IMR-90 (cell line): Measurements from ENCODE around the gene S1PR2. TPM values are rescaled to one million over a fixed set of nuclear protein-coding genes. Genes with fewer than 3 reads are reported as not detected.

ENCODE experiments used
- ATAC-seq: fragments of 200-7000 bp; cut with Tn5 transposase; 2 replicates; pipeline ENCODE4 v1.9.1; 2020; ENCODE audit warnings: low read depth, mild to moderate bottlenecking, moderate library complexity
- BruUV-seq: library from RNA; stranded (reverse); fragments of 400-500 nt; replicated peaks from 2 replicates; lab custom pipeline; 2021; lab: Mats Ljungman, UMichigan
- CTCF ChIA-PET: fragments of 300-600 bp; formaldehyde crosslinking; extraction: SDS; loops from one replicate; lab custom pipeline; 2021; ENCODE audit warnings: antibody characterized with exemption; lab: Yijun Ruan, JAX
- POLR2A ChIA-PET: fragments of 300-600 bp; sonication (Branson Sonifier 250); formaldehyde crosslinking; loops from one replicate; lab custom pipeline; 2022; ENCODE audit warnings: antibody characterized with exemption; ENCODE audit not compliant: unreplicated experiment; lab: Charles Lee
- DNase-seq: peaks from one replicate; pipeline ENCODE4 v3.0.0; 2013
- H2AFZ ChIP-seq: replicated peaks from 2 replicates; pipeline ENCODE3; 2013; ENCODE audit warnings: low read length, mild to moderate bottlenecking; ENCODE audit not compliant: poor library complexity
- H2AK5ac ChIP-seq: 2 replicates; pipeline ENCODE4 v1.6.1; 2013; ENCODE audit warnings: low read depth, low read length, inconsistent platforms
- H2AK9ac ChIP-seq: replicated peaks from 2 replicates; pipeline ENCODE3; 2013; ENCODE audit warnings: mild to moderate bottlenecking, low read depth, low read length, moderate library complexity; ENCODE audit not compliant: poor library complexity
- H2BK120ac ChIP-seq: 2 replicates; pipeline ENCODE4 v1.6.1; 2013; ENCODE audit warnings: low read depth, low read length, inconsistent platforms
- H2BK15ac ChIP-seq: 3 replicates; pipeline ENCODE4 v1.6.1; 2013; ENCODE audit warnings: low read depth, low read length, inconsistent platforms
- H2BK20ac ChIP-seq: 2 replicates; pipeline ENCODE4 v1.6.1; 2013; ENCODE audit warnings: low read depth, mild to moderate bottlenecking, inconsistent platforms, low read length, moderate library complexity
- H2BK5ac ChIP-seq: 2 replicates; pipeline ENCODE4 v1.6.1; 2013; ENCODE audit warnings: mild to moderate bottlenecking, low read depth, low read length, inconsistent platforms; ENCODE audit not compliant: poor library complexity, severe bottlenecking
- H3K14ac ChIP-seq: replicated peaks from 2 replicates; pipeline ENCODE4 v1.6.1; 2013; ENCODE audit warnings: low read depth, low read length, inconsistent platforms
- H3K18ac ChIP-seq: 2 replicates; pipeline ENCODE4 v1.6.1; 2013; ENCODE audit warnings: low read depth, low read length, control low read depth
- H3K23ac ChIP-seq: 2 replicates; pipeline ENCODE4 v1.6.1; 2013; ENCODE audit warnings: low read depth, low read length, inconsistent platforms
- H3K27ac ChIP-seq: 2 replicates; pipeline ENCODE4 v1.5.1; 2013; ENCODE audit warnings: mild to moderate bottlenecking, control low read depth, low read length; ENCODE audit not compliant: insufficient read depth
- H3K27me3 ChIP-seq: 2 replicates; pipeline ENCODE4 v1.6.1; 2013; ENCODE audit warnings: low read length; ENCODE audit not compliant: control insufficient read depth, insufficient read depth
- H3K36me3 ChIP-seq: 2 replicates; pipeline ENCODE4 v1.6.1; 2013; ENCODE audit warnings: low read length, mixed read lengths; ENCODE audit not compliant: control insufficient read depth, insufficient read depth
- H3K4ac ChIP-seq: 2 replicates; pipeline ENCODE4 v1.6.1; 2013; ENCODE audit warnings: low read depth, low read length, inconsistent platforms
- H3K4me1 ChIP-seq: 2 replicates; pipeline ENCODE4 v1.6.1; 2013; ENCODE audit warnings: low read length, mixed read lengths; ENCODE audit not compliant: control insufficient read depth, insufficient read depth
- H3K4me2 ChIP-seq: 2 replicates; pipeline ENCODE4 v1.6.1; 2013; ENCODE audit warnings: low read depth, mild to moderate bottlenecking, control low read depth, low read length, moderate library complexity
- H3K4me3 ChIP-seq: 2 replicates; pipeline ENCODE4 v1.5.1; 2013; ENCODE audit warnings: low read depth, mild to moderate bottlenecking, control low read depth, low read length, moderate library complexity; ENCODE audit not compliant: insufficient read depth
- H3K56ac ChIP-seq: 2 replicates; pipeline ENCODE4 v1.6.1; 2013; ENCODE audit warnings: low read length, inconsistent platforms; ENCODE audit not compliant: insufficient read depth; ENCODE audit errors: extremely low read depth
- H3K79me1 ChIP-seq, 2 experiments: 2 replicates each; pipeline ENCODE4 v1.6.1; 2013; ENCODE audit warnings: low read length in 2 of 2, inconsistent platforms in 1 of 2, low read depth in 1 of 2
- H3K9ac ChIP-seq: 2 replicates; pipeline ENCODE4 v1.6.1; 2013; ENCODE audit warnings: low read depth, low read length, control low read depth
- H3K9me1 ChIP-seq: 2 replicates; pipeline ENCODE4 v1.6.1; 2013; ENCODE audit warnings: low read length, inconsistent platforms; ENCODE audit not compliant: insufficient read depth
- H3K9me3 ChIP-seq: 2 replicates; pipeline ENCODE4 v1.6.1; 2013; ENCODE audit warnings: low read length; ENCODE audit not compliant: control insufficient read depth, insufficient read depth
- H4K20me1 ChIP-seq: 2 replicates; pipeline ENCODE4 v1.6.1; 2013; ENCODE audit warnings: low read length, inconsistent platforms; ENCODE audit not compliant: insufficient read depth
- H4K5ac ChIP-seq: 2 replicates; pipeline ENCODE4 v1.6.1; 2013; ENCODE audit warnings: mild to moderate bottlenecking, low read depth, low read length, control low read depth
- H4K8ac ChIP-seq, 2 experiments: 2 replicates each; pipeline ENCODE4 v1.6.1; 2013; ENCODE audit warnings: low read depth in 2 of 2, low read length in 2 of 2, control low read depth in 1 of 2, inconsistent platforms in 1 of 2
- H4K91ac ChIP-seq: 2 replicates; pipeline ENCODE4 v1.6.1; 2013; ENCODE audit warnings: low read depth, low read length, inconsistent platforms; ENCODE audit not compliant: insufficient read depth
- CHD1 ChIP-seq: IDR thresholded peaks from 2 replicates; pipeline ENCODE4 v1.6.1; 2012; ENCODE audit warnings: low read depth, low read length, improper control_type of control experiment
- FOS ChIP-seq: fragments of 150-350 bp; IDR thresholded peaks from 2 replicates; pipeline ENCODE4 v1.6.1; 2016; ENCODE audit warnings: low read depth, low read length
- MAZ ChIP-seq: IDR thresholded peaks from 2 replicates; pipeline ENCODE4 v1.6.1; 2012; ENCODE audit warnings: low read depth, mild to moderate bottlenecking, low read length, improper control_type of control experiment, moderate library complexity, borderline replicate concordance
- MXI1 ChIP-seq: IDR thresholded peaks from 2 replicates; pipeline ENCODE4 v1.6.1; 2012; ENCODE audit warnings: low read depth, mild to moderate bottlenecking, low read length, moderate library complexity, borderline replicate concordance
- NFE2L2 ChIP-seq: fragments of 150-350 bp; IDR thresholded peaks from 2 replicates; pipeline ENCODE4 v1.6.1; 2016; ENCODE audit warnings: low read depth, mild to moderate bottlenecking, low read length
- RAD21 ChIP-seq: IDR thresholded peaks from 2 replicates; pipeline ENCODE4 v1.6.1; 2012; ENCODE audit warnings: low read length, improper control_type of control experiment
- RCOR1 ChIP-seq: IDR thresholded peaks from 2 replicates; pipeline ENCODE4 v1.6.1; 2012; ENCODE audit warnings: mild to moderate bottlenecking, low read length, improper control_type of control experiment; ENCODE audit not compliant: insufficient replicate concordance
- WGBS, 2 experiments: methylation state at CpG; one replicate each; pipeline versions ENCODE4 v1.1.5 to v1.1.7; 2013; ENCODE audit warnings: missing lambda C conversion rate in 2 of 2; ENCODE audit not compliant: insufficient read length in 1 of 2; ENCODE audit errors: extremely low coverage in 2 of 2; 5-methylcytosine and 5-hydroxymethylcytosine counted together
- dilution Hi-C: fragments of 300-500 bp; cut with HindIII; formaldehyde crosslinking; loops from one replicate; pipeline ENCODE4 v1.14.3; 2018; ENCODE audit warnings: low sequenced_read_pairs; ENCODE audit not compliant: unreplicated experiment
- in situ Hi-C: fragments of 300-500 bp; cut with MboI; formaldehyde crosslinking; loops from 3 replicates; pipeline ENCODE4 v1.14.3; 2019; ENCODE audit warnings: low sequenced_read_pairs, inconsistent platforms, mixed read lengths
- intact Hi-C: fragments of 100-400 bp; cut with micrococcal nuclease; formaldehyde crosslinking; loops from 2 replicates; pipeline ENCODE4 v1.10.0; 2022
- polyA plus RNA-seq, 3 experiments: library from polyadenylated mRNA; depleted of rRNA; stranded (reverse); fragments of >200 nt; gene quantifications; 2 replicates each; pipeline ENCODE4 v1.2.3, GENCODE V29; 2012; ENCODE audit warnings: low replicate concordance in 1 of 3
- total RNA-seq: library from RNA; depleted of rRNA; stranded (reverse); fragments of >200 nt; gene quantifications from 2 replicates; pipeline ENCODE4 v1.2.3, GENCODE V29; 2012
- TF ChIP-seq, protein P1 (sequence below): fragments of 150-350 bp; IDR thresholded peaks from 2 replicates; pipeline ENCODE4 v1.6.1; 2017; ENCODE audit warnings: mild to moderate bottlenecking, antibody characterized with exemption, low read length, low read depth
- TF ChIP-seq, protein P2 (sequence below): conservative IDR thresholded peaks from 2 replicates; pipeline ENCODE4 v1.5.1; 2012; ENCODE audit warnings: mild to moderate bottlenecking, low read depth, low read length, improper control_type of control experiment
- TF ChIP-seq, protein P3 (sequence below): fragments of 150-350 bp; IDR thresholded peaks from 2 replicates; pipeline ENCODE4 v1.6.1; 2016; ENCODE audit warnings: low read depth, mild to moderate bottlenecking, low read length, moderate library complexity, borderline replicate concordance

S1PR2 gene
- total and polyA plus RNA-seq, 2 of the 4 experiments (the other 2 are of a cell fraction), result 14.0 to 15.0 TPM

DNA sequence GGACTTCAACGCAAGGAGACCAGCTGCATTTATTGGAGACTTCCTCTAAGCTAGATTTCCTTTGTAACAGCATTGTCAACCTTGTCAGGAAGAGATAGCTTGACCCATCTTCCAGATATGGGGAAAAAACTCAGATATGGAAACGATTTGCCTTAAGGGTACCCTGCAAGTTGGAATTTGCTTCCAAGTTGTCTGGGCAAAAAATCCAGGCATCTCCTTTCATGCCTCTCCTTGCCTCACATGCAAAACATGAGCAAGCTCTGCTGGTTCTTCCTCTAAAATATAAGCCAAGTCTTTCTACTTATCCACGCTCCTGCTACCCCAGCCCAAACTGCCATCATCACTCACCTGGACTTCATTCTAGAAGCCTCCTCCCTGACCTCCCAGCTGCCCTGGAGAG, 30.0 kb downstream of the S1PR2 start:
- no peak overlapping the region for H2AK5ac ChIP-seq
- H2BK20ac ChIP-seq, result no peak overlapping the region
- H3K4me1 ChIP-seq, result peaks cover 3% of the 10 kb centered on the region; the same call in 1 of the 2 replicates
- no peak overlapping the region for H3K4me3 ChIP-seq
- no peak overlapping the region for H2BK5ac ChIP-seq
- BruUV-seq, result no TSS peak
- H3K9ac ChIP-seq, result no peak overlapping the region
- H2BK120ac ChIP-seq, result no peak overlapping the region
- H4K20me1 ChIP-seq, result no peaks in the 10 kb centered on the region
- no peak overlapping the region for H3K27ac ChIP-seq
- no peak overlapping the region for H2AFZ ChIP-seq
- H2AK9ac ChIP-seq, result no peak overlapping the region
- intact Hi-C loops, result no loop called here
- H3K36me3 ChIP-seq, result no peaks in the 10 kb centered on the region
- POLR2A ChIA-PET, result no interaction called here
- H4K8ac ChIP-seq, result no peak overlapping the region
- H4K5ac ChIP-seq, result no peak overlapping the region
- H4K91ac ChIP-seq, result no peak overlapping the region
- no peak overlapping the region for H3K14ac ChIP-seq
- in situ Hi-C loops, result no loop called here
- DNase-seq (no peak), ATAC-seq (no peak)
- no peak overlapping the region for H3K23ac ChIP-seq
- CTCF ChIA-PET, result no interaction called here
- H3K4ac ChIP-seq, result no peak overlapping the region
- H3K18ac ChIP-seq, result no peak overlapping the region
- no peak overlapping the region for H3K56ac ChIP-seq
- no peaks in the 10 kb centered on the region for H3K9me3 ChIP-seq
- H3K4me2 ChIP-seq, result no peak overlapping the region
- dilution Hi-C loops, result no loop called here
- no peaks in the 10 kb centered on the region for H3K27me3 ChIP-seq
- TF ChIP-seq, protein P1, sequence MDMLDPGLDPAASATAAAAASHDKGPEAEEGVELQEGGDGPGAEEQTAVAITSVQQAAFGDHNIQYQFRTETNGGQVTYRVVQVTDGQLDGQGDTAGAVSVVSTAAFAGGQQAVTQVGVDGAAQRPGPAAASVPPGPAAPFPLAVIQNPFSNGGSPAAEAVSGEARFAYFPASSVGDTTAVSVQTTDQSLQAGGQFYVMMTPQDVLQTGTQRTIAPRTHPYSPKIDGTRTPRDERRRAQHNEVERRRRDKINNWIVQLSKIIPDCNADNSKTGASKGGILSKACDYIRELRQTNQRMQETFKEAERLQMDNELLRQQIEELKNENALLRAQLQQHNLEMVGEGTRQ, result no peak
- TF ChIP-seq RAD21 (no peak), MXI1 (no peak), RCOR1 (no peak), NFE2L2 (no peak), MAZ (no peak), FOS (no peak), CHD1 (no peak)
- TF ChIP-seq, protein P2, sequence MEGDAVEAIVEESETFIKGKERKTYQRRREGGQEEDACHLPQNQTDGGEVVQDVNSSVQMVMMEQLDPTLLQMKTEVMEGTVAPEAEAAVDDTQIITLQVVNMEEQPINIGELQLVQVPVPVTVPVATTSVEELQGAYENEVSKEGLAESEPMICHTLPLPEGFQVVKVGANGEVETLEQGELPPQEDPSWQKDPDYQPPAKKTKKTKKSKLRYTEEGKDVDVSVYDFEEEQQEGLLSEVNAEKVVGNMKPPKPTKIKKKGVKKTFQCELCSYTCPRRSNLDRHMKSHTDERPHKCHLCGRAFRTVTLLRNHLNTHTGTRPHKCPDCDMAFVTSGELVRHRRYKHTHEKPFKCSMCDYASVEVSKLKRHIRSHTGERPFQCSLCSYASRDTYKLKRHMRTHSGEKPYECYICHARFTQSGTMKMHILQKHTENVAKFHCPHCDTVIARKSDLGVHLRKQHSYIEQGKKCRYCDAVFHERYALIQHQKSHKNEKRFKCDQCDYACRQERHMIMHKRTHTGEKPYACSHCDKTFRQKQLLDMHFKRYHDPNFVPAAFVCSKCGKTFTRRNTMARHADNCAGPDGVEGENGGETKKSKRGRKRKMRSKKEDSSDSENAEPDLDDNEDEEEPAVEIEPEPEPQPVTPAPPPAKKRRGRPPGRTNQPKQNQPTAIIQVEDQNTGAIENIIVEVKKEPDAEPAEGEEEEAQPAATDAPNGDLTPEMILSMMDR, result no peak
- TF ChIP-seq, protein P3, sequence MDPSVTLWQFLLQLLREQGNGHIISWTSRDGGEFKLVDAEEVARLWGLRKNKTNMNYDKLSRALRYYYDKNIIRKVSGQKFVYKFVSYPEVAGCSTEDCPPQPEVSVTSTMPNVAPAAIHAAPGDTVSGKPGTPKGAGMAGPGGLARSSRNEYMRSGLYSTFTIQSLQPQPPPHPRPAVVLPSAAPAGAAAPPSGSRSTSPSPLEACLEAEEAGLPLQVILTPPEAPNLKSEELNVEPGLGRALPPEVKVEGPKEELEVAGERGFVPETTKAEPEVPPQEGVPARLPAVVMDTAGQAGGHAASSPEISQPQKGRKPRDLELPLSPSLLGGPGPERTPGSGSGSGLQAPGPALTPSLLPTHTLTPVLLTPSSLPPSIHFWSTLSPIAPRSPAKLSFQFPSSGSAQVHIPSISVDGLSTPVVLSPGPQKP, result no peak
- H3K79me1 ChIP-seq, result no peaks in the 10 kb centered on the region
- 100% methylated on average over 1 of the region's 3 CpGs; no CpG with 5 or more reads in 1 of the 2 experiments for WGBS, 2 experiments
- H3K9me1 ChIP-seq, result no peaks in the 10 kb centered on the region
- no peak overlapping the region for H2BK15ac ChIP-seq
